HL-60 (cell line): ENCODE results near the gene LIN37.

Experiments used
- DNase-seq, 2 experiments: peaks; one replicate each; pipeline ENCODE4 v3.0.0-alpha.2; 2010 to 2020; ENCODE audit warnings: low read depth in 1 of 2, low spot score in 1 of 2
- H3K27ac ChIP-seq: fragments of 250-450 bp; sonication (Bioruptor Pico); replicated peaks from 2 replicates; pipeline ENCODE4 v1.5.1; 2020; ENCODE audit warnings: mild to moderate bottlenecking, moderate library complexity
- H3K27me3 ChIP-seq: fragments of 250-450 bp; sonication (Bioruptor Pico); 2 replicates; pipeline ENCODE4 v1.5.1; 2021; ENCODE audit warnings: mild to moderate bottlenecking, moderate library complexity; ENCODE audit not compliant: insufficient read depth, poor library complexity, severe bottlenecking
- H3K4me3 ChIP-seq: replicated peaks from 2 replicates; pipeline ENCODE4 v1.5.1; 2011; ENCODE audit warnings: mild to moderate bottlenecking, control low read depth, low read length; ENCODE audit not compliant: insufficient read depth
- GABPA ChIP-seq: IDR thresholded peaks from 2 replicates; pipeline ENCODE4 v1.6.1; 2012; ENCODE audit warnings: low read depth
- POLR2AphosphoS5 ChIP-seq: IDR thresholded peaks from 2 replicates; pipeline ENCODE4 v1.6.1; 2012; ENCODE audit warnings: low read depth
- SPI1 ChIP-seq: IDR thresholded peaks from 2 replicates; pipeline ENCODE4 v1.6.1; 2012; ENCODE audit warnings: low read depth, mild to moderate bottlenecking, borderline replicate concordance
- long read RNA-seq: library from polyadenylated mRNA; unstranded; transcript quantifications from one replicate; pipeline ENCODE4 v2.0.0, GENCODE V29; 2020
- TF ChIP-seq, protein P1 (sequence below): IDR thresholded peaks from 2 replicates; pipeline ENCODE4 v1.6.1; 2012; ENCODE audit warnings: low read depth; ENCODE audit not compliant: insufficient replicate concordance
- TF ChIP-seq, protein P2 (sequence below): IDR thresholded peaks from one replicate; pipeline ENCODE4 v1.5.1; 2011; ENCODE audit warnings: low read length, control low read depth, inconsistent platforms; ENCODE audit not compliant: insufficient read depth

Gene LIN37
- long read RNA-seq, transcript LIN37-201 (9 exons, 1,150 nt): major isoform, 20 of 23 reads
- long read RNA-seq, partial matches to known transcripts: 0 of 23 reads
- long read RNA-seq, other reads (novel, unspliced or antisense): 3 of 23 reads

- H3K4me3 ChIP-seq: peak within 1 kb of the TSS; percentile 97
- peak; percentile 44; the same call in 1 of the 2 replicates for TF ChIP-seq POLR2AphosphoS5
- TF ChIP-seq, protein P1, sequence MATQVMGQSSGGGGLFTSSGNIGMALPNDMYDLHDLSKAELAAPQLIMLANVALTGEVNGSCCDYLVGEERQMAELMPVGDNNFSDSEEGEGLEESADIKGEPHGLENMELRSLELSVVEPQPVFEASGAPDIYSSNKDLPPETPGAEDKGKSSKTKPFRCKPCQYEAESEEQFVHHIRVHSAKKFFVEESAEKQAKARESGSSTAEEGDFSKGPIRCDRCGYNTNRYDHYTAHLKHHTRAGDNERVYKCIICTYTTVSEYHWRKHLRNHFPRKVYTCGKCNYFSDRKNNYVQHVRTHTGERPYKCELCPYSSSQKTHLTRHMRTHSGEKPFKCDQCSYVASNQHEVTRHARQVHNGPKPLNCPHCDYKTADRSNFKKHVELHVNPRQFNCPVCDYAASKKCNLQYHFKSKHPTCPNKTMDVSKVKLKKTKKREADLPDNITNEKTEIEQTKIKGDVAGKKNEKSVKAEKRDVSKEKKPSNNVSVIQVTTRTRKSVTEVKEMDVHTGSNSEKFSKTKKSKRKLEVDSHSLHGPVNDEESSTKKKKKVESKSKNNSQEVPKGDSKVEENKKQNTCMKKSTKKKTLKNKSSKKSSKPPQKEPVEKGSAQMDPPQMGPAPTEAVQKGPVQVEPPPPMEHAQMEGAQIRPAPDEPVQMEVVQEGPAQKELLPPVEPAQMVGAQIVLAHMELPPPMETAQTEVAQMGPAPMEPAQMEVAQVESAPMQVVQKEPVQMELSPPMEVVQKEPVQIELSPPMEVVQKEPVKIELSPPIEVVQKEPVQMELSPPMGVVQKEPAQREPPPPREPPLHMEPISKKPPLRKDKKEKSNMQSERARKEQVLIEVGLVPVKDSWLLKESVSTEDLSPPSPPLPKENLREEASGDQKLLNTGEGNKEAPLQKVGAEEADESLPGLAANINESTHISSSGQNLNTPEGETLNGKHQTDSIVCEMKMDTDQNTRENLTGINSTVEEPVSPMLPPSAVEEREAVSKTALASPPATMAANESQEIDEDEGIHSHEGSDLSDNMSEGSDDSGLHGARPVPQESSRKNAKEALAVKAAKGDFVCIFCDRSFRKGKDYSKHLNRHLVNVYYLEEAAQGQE: no peak
- TF ChIP-seq GABPA: peak; percentile 88
- H3K27ac ChIP-seq: peak within 1 kb of the TSS; percentile 62
- H3K27me3 ChIP-seq: no peaks in the 10 kb centered on the region
- peak; percentile 99 to 100 for DNase-seq
Measured at GRCh38 chr19:35748106-35749020, at the start of gene LIN37. LIN37 (plus strand) TSS chr19:35748576; CDS start chr19:35748725, 149 bp downstream.

DNA sequence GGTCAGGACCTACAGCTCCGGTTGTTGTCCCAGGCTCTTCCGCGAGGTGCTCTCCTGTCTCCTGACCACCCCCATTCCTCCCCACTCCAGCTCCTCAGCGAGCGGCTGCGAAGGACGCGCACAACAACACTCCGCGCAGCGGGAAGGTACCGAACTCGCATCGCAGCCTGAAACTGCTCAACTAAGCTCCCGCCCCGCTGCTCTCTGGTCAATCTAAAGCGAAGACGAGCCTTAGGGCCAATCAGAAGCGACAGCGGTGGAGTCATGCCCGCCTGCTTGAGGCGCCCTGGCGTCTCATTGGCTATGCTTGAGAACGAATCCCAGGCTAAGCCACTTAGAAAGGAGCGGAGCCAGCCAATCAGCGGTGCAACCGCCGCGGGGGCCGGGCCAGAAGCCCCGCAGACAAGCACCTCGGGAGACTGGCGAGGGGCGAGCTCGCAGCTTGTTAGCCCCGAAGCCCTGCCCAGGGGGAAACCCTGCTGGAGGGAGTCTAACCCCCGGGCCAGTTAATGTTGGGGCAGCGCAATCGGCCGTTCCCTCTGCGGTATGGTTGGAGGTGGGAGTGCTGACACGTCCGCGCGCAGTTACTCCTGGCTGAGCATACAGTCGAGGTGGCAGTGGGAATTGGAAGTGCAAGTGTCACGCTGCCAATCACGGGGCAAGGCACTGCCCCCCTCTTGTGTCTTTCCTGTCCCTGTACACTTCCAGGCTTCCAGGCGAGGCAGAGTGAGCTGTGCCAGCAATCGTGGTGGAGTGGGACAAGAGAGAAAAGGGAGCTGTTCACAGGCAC is 46.0 kb upstream of the LIN37 start:
- no peak for TF ChIP-seq GABPA
- no peak for TF ChIP-seq SPI1
- TF ChIP-seq, protein P1: no peak
- TF ChIP-seq POLR2AphosphoS5: no peak
- TF ChIP-seq, protein P2, sequence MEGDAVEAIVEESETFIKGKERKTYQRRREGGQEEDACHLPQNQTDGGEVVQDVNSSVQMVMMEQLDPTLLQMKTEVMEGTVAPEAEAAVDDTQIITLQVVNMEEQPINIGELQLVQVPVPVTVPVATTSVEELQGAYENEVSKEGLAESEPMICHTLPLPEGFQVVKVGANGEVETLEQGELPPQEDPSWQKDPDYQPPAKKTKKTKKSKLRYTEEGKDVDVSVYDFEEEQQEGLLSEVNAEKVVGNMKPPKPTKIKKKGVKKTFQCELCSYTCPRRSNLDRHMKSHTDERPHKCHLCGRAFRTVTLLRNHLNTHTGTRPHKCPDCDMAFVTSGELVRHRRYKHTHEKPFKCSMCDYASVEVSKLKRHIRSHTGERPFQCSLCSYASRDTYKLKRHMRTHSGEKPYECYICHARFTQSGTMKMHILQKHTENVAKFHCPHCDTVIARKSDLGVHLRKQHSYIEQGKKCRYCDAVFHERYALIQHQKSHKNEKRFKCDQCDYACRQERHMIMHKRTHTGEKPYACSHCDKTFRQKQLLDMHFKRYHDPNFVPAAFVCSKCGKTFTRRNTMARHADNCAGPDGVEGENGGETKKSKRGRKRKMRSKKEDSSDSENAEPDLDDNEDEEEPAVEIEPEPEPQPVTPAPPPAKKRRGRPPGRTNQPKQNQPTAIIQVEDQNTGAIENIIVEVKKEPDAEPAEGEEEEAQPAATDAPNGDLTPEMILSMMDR: no peak
- peak; percentile 90 to 97 for DNase-seq
- Histone ChIP-seq H3K27me3 (no peaks in the 10 kb centered on the region), H3K27ac (peak overlapping the region; percentile 23; the same call in 1 of the 2 replicates), H3K4me3 (peak overlapping the region; percentile 64)

GRCh38 chr19:35703343-35703742 is 45.0 kb upstream of the LIN37 start:
- no peak overlapping the region for H3K27ac ChIP-seq
- H3K27me3 ChIP-seq: no peaks in the 10 kb centered on the region
- no peak overlapping the region for H3K4me3 ChIP-seq
- DNase-seq: no peak
- TF ChIP-seq SPI1 (no peak), POLR2AphosphoS5 (no peak), GABPA (no peak)
- TF ChIP-seq, protein P1: no peak
- TF ChIP-seq, protein P2: no peak
